A204.1 (cell line): Measurements from ENCODE around the gene ODAD3.
"Not testable (repeated sequence)": the region's sequence is repeated elsewhere in the genome, so short reads cannot be mapped to it uniquely, and the experiment has no call there.

ENCODE experiments used
- FAIRE-seq: peaks from 2 replicates; lab custom pipeline; 2012; peaks lifted over from hg19 to GRCh38; lab: Jason Lieb, UNC

Gene ODAD3

DNA sequence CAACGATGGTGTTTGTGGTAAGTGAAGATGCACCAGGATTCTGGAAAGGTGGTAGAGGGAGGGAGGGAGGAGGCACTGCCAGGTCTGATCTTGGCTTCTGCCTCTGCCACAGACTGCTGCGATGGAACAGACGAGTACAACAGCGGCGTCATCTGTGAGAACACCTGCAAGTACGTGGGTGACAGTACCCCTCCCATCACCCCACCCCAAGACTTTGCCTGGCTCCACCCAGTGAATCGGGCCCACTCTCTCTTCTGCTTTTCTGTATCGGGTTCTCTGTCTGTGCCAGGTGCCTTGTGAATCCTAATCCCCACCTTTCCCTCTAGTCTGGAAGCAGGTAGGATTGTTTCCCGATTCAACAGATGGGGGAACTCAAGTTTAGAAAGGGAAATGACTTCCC is 3.0 kb upstream of the ODAD3 start:
- FAIRE-seq: no peak

DNA sequence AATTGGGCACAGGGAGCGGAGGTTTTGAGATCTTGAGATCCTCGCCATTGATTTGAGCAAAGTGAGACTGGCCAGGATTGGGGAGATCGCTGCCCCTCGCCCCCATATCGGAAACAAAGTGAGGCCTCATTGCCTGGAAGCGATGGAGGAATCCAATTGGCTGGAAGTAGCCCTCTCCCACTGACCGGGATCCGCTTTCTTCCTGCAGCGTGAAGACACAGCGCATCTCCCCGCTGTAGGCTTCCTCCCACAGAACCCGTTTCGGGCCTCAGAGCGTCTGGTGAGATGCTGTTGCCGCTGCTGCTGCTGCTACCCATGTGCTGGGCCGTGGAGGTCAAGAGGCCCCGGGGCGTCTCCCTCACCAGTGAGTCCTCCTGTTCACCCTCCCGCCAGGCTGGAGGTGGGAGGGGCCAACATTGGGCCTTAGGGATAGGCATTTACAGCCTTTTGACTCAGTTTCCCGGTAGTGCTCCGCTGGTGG is 952 bp upstream of the ODAD3 start:
- no peak for FAIRE-seq

DNA sequence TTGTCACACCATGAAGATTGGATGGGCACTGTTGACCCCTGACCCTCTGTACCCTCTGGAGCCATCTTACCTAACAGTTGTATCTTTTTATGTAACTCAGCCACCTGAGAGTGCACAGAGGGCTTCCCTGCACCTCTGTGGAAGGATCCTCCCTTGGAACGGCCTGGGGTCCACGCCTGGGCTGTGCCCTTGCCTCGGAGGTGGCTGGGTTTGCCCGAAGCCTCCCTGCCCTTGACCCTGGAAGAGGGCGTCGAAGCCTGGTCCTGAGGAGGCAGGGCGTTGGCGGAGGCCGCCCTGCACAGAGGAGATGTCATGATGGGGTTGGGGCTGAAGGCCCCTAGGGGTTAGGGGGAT is 241 bp downstream of the ODAD3 start:
- FAIRE-seq: no peak

DNA sequence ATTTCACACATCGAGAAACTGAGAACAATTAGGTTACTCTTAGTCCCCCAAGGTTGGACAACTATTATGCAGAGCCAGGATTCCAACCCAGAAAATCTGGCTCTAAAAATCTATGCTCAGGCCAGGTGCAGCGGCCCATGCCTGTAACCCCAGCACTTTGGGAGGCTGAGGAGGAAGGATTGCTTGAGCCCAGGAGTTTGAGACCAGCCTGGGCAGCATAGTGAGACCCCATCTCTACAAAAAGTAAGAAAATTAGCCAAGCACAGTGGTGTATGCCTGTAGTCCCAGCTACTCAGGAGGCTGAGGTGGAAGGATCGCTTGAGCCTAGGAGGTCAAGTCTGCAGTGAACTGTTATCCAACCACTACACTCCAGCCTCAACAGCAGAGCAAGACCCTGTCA is 1.4 kb downstream of the ODAD3 start:
- not testable (repeated sequence) for FAIRE-seq

DNA sequence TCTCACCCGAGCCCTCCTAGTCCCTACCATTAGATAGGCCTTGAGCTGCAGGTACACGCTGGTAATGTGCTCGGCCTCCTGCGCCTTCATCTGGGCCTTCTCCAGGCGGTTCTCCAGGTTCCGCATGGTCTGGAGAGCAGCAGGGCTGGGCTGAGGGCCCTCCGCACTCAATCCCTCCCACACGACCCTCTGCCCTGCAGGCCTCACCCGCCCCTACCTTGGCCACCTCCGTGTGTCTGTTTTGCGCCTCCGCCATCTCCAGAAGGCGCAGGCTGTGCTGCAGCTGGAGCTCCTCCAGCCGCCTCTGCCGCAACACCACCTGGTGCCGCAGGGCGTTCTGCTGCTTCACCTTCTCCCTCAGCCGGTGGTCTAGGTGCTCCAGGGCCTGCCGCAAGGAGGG is 8.3 kb downstream of the ODAD3 start:
- no peak for FAIRE-seq

DNA sequence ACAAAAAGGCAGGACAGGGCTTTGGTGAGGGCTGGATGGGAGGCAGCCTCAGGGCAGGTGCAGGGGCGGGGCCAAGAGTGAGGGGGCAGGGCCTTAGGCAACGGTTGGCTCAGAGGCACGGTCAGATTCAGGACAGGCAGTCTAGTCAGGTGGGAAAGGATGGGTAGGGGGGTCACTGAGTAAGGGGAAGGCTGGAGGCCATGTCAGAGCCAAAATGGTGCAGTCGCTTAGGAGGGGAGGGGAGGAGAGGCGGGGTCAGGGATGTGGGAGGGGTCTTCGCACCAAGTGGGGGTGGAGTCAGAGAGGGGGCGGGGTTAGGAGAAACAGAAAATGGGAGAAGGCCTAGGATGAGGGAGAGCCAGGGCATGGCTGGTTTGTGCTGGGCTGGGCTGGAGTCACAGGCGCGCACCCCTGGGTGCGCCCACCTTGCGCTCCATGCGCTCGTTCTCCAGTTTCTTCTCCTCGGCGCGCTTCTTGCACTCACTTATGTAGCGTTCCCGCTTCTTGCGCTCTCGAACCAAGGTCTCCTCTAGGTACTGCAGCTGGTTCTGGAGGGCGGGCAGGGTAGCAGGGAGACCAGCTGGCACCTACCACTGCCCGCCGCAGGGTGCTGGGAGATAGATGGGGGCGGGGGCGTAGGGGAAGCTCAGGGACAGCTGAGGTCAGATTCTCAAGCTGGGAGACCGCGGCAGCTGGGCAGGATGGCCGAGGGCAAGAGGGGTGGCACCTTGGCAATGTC is 9.0 kb downstream of the ODAD3 start:
- no peak for FAIRE-seq

DNA sequence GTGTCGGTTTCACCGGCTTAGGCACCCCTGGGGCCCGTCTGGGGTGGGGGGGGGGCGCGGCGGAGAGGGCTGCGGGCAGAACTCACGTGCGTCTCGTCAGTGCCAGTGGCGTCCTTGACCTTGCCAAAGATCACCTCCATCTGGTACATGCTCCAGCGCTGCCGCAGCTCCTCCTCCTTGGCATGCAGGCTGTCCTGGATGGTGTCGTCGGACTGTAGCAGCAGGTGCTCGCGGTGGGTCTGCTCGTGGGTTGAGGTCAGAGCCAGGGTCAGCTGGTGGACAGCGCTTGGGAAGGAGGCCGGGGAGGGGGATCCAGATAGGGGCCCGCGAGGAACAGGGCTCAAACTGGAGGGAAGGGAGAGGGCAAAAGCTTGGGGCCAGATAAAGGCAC is 11.1 kb downstream of the ODAD3 start:
- no peak for FAIRE-seq

DNA sequence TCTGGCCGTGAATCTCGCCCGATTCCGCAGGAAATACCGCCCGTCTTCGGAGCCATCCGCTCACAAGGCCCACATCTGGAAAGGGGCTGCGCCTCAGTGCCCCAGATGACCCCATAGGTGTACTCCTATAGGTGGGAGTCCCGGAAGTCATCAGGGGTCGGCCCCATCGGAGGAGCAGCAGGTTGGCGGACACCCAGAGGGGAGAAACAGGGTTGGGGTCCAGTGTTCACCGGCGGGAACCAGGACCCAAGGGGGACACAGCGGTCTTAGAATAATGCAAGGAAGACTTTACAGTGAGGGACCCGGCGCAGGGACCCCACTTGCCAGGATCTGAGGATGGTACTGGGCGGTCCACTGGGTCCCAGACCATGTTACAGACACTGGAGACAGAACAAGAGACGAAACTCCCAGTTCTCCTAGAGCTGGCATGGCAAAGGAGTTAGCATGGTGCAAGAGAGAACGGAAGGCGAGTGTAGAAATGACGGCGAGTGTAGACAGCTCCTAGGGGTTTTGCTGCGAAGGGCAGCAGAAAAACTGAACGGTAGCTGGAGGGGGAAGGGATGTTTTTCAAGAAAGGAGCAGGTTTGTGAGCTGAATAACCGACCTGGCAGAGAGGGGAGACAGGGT is 11.6 kb downstream of the ODAD3 start:
- no peak for FAIRE-seq

DNA sequence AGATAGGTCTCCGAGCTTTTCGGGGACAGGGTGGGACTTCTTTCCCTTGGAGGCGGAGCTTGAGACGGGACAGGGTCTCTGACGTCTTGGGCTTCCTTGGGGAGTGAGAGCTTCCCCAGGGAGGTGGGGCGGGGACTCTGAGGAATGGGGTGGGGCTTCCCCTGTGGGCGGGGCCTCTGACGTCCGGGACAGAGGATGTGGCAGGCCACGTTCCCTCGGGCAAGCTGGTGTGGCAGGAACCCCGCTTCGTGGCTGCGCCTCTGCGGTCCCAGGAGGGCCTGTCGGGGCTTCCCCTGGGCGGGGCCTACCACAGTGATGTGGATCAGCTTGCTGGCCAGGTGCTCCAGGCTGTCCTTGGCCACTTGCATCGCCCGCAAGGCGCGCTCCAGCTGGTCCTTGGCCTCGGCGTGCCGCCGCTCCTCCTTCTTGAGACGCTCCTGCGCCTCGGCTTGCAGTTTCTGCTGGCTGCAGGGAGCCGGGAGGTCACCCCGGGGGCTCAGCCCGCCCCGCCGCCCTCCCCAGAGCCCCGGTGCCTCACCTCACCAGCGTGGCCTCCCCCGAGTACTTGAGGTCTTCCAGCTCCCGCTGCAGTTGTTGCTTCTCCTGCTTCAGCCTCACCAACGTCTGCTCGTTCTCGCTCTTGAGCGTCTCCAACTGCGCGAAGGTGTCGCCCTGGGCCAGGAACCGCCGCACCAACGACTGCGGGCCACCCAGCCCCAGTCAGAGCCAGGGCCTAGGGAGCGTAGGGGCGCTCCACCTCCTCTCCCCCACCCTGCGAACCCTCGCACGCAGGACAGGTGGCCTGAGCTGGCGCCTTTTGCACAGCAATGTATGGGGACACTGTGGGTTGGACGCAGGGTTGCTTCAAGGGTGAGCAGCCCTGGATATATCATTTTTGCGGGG is 12.5 kb downstream of the ODAD3 start:
- no peak for FAIRE-seq

DNA sequence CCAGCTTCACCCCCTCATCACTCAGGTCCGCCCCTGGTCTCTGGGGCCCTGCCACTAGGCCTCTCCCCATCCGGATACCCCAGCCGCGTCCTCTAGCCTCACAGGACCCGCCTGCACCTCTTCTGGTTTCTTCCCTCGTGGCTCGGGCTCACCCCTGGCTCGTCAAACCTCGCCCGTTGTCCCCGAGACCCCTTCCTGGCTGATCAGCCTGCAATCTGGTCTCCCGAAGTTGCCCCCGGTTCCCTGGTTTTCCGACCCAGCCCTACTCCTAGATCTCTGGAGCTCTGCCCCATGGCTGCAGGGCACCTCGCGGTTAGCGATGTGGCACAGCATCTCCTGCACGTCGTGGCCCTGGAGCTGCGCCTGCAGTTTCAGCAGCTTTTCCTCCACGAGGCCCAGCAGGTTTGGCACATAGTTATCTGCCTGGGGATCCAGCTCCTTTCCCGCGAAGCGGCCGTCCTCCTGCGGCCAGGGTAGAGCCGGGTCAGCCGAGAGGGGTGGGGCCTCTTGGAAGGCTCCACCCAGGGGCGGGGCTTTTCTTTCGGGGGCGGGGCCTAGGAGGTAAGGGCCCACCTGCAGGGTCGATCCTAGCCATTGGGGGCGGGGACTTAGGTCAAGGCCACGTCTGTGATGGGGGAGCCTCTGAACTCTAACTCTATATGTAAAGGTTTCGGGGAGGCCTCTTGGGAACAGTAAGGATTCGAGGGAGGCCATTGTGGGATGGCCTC is 13.4 kb downstream of the ODAD3 start:
- FAIRE-seq: no peak

DNA sequence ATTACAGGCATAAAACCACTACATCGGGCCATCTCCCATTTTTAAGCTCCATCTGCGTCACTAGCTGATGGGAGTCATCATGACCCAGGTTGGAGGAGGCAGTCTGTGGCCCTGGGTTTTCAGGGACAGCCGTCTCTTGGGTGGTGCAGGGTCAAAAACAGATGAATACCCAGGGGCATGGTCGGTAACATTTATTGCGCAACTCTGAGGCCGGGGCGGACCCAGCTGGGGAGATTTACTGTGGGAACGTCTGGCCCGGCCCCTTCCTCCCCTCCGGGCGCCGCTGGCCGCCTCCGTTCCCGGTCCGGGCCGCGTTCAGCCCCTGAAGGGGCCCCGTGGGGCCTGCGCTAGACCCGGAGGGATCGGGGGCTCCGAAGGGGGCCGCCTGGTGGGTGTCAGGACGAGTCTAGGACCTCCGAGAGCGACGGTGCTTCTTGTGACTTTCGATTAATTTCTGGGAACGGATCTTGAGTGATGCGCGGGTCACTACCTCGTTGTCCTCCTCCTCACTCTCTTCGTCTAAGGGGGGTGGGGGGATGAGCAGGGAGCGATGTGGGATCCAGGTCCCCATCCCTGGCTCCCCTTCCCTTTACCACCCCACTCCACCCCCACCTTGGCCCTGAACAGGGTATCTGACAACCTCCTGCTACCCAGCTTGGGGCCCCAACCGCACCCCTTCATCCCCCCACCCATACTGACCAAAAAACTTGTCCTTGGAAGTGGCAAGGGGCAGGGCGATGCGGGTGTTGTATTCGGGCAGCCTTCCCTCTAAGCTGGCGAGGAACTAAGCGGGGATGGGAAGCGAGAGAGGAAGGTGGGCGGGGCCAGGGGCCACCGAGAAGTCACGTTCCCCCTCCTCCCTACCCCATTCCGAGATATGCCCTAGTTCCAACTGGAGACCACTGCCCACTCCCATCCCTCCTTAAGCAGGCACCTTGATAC is 14.2 kb downstream of the ODAD3 start:
- FAIRE-seq: no peak

DNA sequence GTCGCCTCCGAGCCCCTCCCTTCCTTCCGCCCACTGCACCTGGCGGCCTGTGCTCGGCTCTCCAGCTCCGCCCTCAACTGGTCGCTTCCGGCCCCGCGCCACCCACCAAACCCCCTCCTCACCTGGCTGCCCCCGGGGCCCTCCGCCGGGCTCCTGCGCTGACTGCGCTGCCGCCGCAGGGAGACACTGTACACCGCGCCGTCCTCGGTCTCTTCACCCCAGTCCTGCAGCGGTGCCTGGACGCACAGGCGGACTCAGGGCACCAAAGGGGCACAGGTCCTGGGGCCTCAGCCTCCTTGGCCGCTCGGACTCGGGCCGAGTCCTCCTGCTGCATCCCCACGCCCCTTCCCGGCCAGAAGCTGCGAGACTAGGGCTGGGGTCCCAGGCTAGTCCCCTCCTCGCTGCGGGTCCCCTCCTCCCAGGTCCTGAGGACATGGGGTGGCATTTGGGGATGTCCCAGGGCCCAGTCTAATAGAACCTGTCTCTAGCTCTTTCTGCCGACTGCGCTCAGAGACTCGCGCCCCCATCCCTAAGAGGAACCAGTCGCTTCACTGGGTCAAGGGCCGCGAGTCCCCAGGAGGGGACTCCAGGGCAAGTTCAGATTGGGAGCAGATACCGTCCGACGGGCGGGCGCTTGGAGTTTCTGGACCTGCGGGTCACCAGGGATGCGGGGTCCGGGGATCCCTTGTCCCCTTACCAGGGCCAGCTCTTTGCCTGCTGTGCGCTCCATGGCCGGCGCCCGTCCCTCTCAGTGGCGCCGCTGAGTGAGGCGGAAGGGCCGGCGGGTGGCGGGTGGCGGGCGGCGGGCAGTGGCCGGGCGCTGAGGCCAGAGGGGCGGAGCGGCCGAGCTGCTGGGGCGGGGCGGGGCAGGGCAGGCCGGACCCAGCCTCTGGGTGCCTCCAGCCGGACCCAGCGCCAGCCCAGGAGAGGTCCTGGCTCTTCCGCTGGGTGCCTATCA is 16.1 kb downstream of the ODAD3 start, which contains the start of gene RGL3:
TSS of gene RGL3 (minus strand) at position 766 of the 958 bp plus-strand sequence. CDS start at position 730, 36 bp downstream.
- FAIRE-seq: no peak

DNA sequence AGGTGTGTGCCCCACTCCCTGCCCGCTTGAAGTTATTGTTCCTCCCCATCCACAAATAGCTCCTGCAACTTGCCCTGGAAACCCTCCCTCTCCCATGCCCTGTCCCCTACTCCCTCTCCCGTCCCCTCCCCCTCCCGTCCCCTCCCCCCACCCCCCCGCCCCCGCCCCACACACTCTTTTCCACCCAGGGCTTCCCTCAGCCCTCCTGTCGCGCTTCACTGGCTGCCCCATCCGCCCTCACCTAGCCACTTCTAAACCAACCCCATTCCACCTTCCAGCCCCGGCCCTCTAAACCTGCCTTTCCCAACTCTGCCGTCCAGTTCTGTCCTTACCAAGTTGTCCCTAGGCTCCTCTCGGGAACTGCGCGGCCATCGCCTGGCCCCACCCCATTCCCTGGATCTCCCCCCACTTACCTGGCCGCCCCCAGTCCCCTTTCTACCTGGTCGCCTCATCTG is 16.8 kb downstream of the ODAD3 start:
- FAIRE-seq: no peak

DNA sequence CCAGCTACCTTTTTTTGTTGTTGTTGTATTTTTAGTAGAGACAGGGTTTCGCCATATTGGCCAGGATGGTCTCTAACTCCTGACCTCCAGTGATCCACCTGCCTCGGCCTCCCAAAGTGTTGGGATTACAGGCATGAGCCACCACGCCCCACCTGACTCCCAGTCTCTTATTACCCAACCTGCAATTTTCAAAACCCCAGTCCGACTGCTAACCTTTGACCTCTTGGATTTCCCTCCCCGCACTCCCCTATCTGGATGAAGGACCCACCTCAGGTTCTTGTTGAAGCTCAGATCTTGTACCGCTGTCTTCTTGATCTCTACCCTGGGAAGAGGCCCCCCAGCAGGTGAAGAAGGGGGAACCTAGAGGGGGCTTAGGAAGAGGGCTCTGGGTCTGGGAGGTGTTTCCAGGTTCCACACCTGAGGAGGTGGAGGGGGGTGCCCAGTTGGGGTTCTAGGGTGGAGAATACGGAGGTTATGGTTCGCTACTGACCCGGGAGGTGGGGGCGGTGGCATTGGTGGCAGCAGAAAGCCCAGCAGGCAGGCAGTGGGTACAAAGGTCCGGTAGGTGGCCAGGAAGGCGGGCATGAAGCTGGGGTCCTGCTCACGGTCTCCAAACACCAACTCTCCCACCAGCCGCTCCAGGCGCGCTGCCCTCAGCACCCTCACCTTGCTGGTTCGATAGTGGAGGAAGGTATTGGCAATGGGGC is 18.4 kb downstream of the ODAD3 start:
- no peak for FAIRE-seq

DNA sequence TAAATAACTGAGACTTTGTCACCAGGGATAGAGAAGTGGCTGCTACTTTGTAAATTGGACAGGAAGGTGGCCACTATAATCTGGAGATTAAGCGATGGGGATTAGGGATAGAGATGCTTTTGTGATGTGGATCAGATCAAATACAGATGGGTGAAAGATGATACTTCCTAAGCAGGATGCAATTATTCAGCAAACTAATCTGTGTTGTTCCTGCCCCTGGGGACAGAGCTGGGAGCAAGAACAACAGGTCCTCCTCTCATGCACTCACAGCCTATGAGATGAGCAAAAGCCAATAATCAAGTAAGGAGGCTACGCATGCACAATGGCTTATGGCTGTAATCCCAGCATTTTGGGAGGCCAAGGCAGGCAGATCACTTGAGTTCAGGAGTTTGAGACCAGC is 20.4 kb downstream of the ODAD3 start:
- no peak for FAIRE-seq

DNA sequence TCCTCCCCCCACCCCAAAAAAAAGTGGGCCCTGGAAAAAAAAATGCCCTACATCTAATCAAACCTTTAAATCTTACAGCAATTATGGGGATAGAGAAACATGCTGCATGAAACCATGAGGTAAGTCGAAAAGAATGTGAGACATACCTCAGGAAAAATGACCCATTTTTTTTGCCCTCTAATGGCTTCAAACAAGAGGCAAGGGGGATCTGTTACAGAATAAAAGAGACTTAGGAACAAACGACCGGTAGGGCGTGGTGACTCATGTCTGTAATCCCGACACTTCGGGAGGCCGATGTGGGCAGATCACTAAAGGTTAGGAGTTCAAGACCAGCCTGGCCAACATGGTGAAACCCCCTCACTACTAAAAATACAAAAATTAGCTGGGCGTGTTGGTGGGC is 24.2 kb downstream of the ODAD3 start:
- no peak for FAIRE-seq

DNA sequence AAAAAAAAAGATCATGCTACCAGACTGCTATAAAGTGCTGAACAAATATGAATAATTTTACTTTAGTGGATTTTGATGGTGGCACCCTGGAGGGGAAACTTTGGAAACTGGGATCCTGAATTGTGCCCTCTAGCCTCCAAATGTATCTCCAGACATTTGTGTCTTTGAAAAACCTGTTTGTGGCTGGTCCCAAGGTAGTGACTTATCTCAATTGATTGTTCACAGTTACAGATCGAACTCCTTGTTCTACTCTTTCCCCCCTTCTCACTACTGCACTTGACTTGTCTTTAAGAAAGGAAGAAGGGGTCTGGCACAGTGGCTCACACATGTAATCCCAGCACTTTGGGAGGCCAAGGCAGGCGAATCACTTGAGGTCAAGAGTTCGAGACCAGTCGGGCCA is 26.3 kb downstream of the ODAD3 start:
- no peak for FAIRE-seq

DNA sequence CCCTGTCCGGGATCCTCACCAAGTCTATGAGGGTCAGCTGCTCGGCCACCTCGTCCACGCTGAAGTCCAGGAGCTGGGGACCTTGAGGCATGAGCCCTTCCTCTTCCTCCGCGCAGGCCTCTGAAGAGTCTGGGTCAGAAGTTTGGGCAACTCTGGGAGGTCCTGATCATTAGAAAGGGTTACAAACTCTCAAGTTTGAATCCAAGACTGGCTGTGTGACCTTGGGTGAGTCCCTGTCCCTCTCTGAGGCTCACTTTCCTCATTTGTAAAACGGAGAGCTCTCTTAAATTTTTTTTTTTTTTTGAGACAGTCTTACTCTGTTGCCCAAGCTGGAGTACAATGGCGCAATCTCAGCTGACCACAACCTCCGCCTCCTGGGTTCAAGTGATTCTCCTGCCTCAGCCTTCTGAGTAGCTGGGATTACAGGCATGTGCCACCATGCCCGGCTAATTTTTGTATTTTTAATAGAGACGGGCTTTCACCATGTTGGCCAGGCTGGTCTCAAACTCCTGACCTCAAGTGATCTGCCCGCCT is 28.2 kb downstream of the ODAD3 start:
- not testable (repeated sequence) for FAIRE-seq
